Measurements from ENCODE around the gene FBXL13.

GRCh38 chr7:103120362-103120761 is 45.8 kb upstream of the FBXL13 start:
- TF ChIP-seq EP300 (IDR thresholded peaks at IDR 0.05; ENCODE audit: borderline replicate concordance) = no peak
- TF ChIP-seq TEAD4 (IDR thresholded peaks at IDR 0.05) = no peak
- TF ChIP-seq REST (IDR thresholded peaks at IDR 0.05; ENCODE audit: low read depth) = no peak
- no peak for TF ChIP-seq TCF12 (IDR thresholded peaks at IDR 0.05; ENCODE audit: low read depth)
- TF ChIP-seq FOXM1 (IDR thresholded peaks at IDR 0.05; ENCODE audit: borderline replicate concordance, low read depth) = no peak
- TF ChIP-seq MAX (IDR thresholded peaks at IDR 0.05) = no peak

All from Ishikawa (cell line).